Gastroesophageal sphincter (tissue), 3 donors: ENCODE data around the gene SPAG16.

Source experiments
- EP300 ChIP-seq: sonication (generic); formaldehyde crosslinking; IDR thresholded peaks from one replicate; pipeline ENCODE4 v1.6.1; 2017; ENCODE audit warnings: antibody characterized with exemption, mild to moderate bottlenecking
- POLR2A ChIP-seq, 2 donors: fragments of 450-650 bp; IDR thresholded peaks; one replicate each; pipeline ENCODE4 v1.6.1; 2017; ENCODE audit warnings: antibody characterized with exemption in 2 of 2, mild to moderate bottlenecking in 2 of 2, moderate library complexity in 1 of 2
- TF ChIP-seq, protein P1 (sequence below), 4 experiments: fragments of 200-600 bp in 2 of 4; fragments of 450-650 bp in 2 of 4; sonication (generic) in 1 of 4; IDR thresholded peaks; one replicate each; pipeline ENCODE4 v1.5.1; 2017 to 2019; ENCODE audit warnings: antibody characterized with exemption in 4 of 4, mild to moderate bottlenecking in 2 of 4, moderate library complexity in 2 of 4

DNA sequence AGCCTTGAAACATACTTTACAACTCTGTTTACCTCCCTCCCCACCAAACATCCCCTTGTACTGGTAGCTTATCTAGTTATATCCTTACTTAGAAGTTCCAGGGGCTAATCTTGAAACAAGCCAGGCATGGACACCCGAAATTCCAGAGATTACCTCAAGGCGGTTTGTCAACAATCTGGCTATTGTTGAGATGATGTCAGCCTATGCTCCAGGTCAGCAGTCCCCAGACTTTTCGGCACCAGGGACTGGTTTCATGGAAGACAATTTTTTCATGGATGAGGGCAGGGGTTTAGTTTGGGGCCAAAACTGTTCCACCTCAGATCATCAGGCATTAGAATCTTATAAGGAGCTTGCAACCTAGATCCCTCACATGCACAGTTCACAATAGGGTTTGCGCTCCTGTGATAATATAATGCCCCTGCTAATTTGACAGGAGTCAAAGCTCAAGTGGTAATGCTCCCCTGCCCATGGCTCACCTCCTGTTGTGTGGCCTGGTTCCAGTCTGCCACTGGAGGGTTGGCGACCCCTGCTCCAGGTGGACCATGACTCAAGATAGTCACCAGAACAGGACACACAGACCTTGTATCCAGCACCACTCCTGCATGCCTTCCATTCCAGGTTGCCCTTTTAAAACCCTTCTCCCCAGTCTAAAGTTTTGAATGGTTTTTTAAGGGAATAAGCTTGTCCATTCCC is 171.2 kb downstream of the SPAG16 start:
- TF ChIP-seq, protein P1, sequence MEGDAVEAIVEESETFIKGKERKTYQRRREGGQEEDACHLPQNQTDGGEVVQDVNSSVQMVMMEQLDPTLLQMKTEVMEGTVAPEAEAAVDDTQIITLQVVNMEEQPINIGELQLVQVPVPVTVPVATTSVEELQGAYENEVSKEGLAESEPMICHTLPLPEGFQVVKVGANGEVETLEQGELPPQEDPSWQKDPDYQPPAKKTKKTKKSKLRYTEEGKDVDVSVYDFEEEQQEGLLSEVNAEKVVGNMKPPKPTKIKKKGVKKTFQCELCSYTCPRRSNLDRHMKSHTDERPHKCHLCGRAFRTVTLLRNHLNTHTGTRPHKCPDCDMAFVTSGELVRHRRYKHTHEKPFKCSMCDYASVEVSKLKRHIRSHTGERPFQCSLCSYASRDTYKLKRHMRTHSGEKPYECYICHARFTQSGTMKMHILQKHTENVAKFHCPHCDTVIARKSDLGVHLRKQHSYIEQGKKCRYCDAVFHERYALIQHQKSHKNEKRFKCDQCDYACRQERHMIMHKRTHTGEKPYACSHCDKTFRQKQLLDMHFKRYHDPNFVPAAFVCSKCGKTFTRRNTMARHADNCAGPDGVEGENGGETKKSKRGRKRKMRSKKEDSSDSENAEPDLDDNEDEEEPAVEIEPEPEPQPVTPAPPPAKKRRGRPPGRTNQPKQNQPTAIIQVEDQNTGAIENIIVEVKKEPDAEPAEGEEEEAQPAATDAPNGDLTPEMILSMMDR (IDR thresholded peaks at IDR 0.05) = no peak
- TF ChIP-seq EP300 (no peak), POLR2A (IDR thresholded peaks at IDR 0.05) (no peak)
